Stimulated activated CD4-positive, alpha-beta T cell treated with anti-CD3 and anti-CD28 coated beads, Interleukin-1b, Interleukin-23, amount 100 ng/mL, for 1 hour (primary cell): Measurements from ENCODE around the gene RXFP4.
"Not testable (repeated sequence)": the region's sequence is repeated elsewhere in the genome, so short reads cannot be mapped to it uniquely, and the experiment has no call there.

ENCODE experiments used
- DNase-seq, 2 donors: peaks; one replicate each; pipeline ENCODE4 v3.0.0-alpha.2; 2020; ENCODE audit warnings: low read depth in 2 of 2

The RXFP4 gene

DNA sequence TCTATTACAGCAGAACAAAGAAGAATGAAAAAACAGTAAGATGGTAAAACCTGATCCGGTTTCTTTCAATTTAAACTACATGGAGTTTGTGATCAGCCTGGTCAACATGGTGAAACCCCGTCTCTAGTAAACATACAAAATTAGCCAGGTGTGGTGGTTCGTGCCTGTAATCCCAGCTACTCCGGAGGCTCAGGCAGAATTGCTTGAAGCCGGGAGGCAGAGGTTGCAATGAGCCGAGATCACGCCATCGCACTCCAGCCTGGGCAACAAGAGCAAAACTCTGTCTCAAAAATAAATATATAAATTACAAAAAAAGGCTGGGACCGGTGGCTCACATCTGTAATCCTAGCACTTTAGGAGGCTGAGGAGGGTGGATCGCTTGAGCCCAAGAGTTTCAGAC, 10.7 kb upstream of the RXFP4 start:
- DNase-seq, result not testable (repeated sequence)

DNA sequence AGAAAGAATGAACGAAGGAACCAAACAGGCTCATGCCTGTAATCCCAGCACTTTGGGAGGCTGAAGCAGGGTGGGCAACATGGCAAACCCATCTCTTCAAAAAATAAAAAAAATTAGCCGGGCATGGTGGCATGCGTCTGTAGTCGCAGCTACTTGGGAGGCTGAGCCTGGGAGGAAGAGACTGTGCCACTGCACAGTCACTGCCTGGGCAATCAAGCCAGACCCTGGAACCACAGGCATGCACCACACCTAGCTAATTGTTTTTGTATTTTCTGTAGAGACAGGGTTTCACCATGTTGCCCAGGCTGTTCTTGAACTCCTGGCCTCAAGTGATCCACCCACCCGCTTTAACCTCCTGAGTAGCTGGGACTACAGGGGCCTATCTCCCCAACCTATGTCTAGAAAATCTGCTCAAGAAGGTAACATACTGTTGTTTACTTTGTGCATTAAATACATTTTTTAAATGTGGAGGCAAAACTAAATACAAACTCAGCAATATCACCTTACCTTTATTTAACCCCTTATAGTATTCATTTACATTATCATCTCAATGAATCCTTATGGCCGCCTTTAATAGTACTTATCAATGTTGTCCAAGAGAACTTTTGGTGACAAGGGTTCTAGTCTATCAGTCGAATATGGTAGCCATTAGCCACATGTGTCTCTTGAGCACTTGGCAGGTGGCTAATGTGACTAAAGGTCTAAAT, 10.0 kb upstream of the RXFP4 start:
- DNase-seq, result no peak

DNA sequence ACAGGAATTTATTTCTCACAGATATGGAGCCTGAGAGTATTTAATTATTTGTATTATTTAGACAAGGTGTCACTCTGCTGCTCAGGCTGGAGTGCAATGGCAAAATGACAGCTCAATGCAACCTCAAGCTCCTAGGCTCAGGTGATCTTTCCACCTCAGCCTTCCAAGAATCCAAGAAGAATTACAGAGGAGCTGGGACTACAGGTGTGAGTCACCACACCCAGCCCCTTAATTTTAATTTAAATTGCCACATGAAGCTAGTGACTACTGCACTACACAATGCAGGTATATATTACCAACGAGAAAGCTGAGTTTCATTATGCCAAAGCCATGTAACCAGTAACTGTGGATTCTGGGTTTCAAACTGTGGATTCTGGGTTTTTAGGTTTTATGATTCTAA, 9.4 kb upstream of the RXFP4 start:
- DNase-seq, result no peak

DNA sequence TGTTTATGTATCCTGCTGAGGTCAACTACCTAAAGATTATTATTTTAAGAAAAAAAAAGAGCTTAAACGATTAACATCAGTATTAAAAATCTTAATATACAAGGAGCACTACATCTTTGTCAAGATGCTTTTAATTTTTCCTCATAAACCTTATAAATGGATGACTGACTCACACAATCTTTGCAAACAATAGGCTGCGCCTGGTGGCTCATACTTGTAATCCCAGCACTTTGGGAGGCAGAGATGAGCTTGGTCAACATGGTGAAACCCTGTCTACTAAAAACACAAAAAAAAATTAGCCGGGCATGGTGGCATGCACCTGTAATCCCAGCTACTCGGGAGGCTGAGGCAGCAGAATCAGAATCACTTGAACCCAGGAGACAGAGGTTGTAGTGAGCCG, 9.0 kb upstream of the RXFP4 start:
- DNase-seq, result no peak

DNA sequence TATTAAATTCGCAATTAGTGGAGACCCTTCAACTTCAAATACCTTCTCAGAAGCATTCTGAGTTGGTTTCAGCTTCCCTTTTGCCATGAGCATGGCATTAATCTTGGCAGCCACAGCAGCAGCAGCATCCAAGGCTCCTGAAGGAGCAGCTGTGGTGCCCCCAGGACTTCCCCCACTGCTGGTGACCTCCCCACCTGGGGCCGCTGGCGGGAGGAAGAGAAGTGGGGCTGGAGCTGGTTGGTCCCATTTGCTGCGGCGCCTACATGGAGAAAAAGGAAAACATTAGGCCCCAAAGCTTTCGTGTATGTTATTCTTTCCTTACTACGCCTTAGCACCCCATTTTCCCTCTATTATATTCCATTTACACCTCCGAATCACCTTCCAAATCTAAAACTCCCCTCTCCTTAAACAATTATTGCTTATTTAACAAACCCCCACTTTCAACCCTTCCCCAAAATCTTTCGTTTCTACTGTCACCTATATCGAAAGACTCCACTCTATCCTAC, 7.8 kb upstream of the RXFP4 start:
- DNase-seq, result no peak

DNA sequence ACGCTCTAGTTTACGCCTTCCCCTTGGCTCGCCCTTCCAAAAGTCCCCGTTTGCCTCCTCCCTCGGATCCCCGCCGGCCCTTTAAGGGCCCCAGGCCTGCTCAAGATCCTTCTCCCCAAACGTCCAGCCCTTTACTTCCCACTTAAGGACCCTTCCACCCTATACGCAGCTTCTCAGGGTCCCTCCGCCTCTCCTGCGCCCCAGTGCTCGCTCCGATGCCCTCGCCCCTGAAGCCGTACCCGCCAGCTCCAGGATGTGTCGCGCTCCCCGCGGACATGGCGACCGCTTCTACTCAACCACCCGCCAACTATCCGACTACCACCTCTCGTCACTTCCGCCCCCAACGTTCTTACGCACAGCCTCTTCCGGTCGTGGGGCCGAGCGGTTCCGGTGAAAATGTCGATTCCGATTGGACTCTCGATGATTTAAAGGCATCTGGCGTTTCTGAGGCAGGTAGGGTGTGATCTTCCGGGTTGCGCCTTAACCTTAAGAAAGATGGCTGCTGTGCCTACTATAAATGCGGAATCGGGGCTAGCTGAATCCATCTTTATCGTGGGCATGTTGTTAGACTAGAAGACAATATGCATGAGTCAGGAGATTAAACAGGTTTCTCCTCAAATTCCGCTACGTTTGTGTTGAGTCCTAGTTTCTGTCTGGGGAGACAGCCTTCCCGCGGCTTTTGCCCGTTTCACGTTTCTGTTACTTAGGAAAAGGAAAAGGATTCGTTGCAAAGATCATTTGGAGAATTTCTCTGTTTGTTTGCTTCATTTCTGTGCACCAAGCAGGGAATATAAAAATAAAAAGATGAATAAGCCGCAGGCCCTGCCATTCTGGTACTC, 7.1 kb upstream of the RXFP4 start, which contains the start of gene KHDC4:
Gene KHDC4, minus strand, starts transcription at position 317 of the 839 bp plus-strand sequence. Its CDS starts 40 bp downstream, at position 277.
- peak; percentile 65 to 85 for DNase-seq

DNA sequence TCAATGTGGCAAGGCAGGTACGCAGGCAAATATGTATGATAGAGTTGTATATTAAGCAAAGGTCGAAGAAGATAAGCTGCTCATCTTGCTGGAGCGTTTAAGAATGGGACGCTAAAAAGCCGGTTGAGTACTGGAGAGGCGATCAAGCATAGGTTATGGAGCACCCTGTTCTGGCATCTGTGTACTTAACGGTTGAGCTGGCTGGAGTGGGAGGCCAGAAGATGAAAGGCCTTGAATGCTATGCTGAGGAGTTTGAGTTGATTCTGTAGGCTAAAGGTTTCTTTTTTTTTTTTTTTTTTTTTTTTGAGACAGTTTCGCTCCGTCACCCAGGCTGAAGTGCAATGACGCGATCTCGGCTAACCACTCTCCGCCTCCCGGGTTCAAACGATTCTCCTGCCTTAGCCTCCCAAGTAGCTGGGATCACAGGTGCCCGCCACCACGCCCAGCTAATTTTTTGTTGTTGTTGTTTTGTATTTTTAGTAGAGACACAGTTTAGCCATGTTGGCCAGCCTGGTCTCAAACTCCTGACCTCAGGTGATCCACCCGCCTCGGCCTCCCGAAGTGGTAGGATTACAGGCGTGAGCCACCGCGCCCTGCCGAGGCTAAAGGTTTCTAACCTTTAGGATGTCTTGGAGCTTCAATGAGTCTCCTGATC, 6.4 kb upstream of the RXFP4 start:
- DNase-seq, result no peak

DNA sequence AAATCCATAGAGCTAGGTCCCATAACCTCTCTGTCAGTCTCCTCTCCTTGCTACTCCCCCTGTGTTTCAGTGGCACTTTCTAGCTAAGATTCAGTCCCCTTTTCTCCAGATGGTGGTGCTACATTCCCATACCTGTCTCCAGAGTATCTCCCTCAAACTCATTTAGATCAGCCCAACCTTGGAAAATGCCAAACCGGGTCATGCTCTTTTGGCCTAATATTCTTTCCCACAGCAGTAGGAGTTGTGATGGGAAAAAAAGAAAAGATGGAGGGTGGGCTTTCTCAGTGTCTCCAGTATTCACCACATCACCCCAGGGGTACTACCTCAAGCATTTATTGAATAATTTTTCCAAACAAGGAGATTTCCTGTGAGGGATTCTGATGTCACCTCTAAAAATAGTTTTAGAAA, 3.2 kb upstream of the RXFP4 start:
- no peak for DNase-seq

DNA sequence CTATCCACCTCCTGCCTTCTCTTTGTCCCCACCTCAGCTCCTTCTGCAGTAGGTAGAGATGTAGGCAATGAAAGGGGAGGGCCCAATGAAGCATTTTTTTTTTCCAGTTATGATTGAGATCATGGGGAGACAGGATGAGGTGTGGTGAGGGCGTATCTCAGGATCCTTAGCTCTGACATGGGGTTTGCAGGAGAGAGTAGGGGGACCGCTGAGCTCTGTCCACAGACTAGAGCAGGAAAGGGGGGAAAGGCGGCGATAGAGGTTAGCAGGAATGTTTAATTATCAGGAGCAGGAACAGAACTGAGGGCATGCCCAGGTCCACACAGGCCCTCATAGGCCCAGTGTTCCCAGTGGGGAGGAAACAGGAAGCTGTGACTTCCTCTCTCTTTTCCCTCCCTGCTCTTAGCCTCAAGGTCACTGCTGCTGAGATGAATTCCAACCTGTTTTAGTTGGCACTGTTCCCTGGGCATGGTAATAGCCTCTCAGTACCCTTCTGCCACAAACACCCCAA, 901 bp upstream of the RXFP4 start:
- DNase-seq, result no peak

DNA sequence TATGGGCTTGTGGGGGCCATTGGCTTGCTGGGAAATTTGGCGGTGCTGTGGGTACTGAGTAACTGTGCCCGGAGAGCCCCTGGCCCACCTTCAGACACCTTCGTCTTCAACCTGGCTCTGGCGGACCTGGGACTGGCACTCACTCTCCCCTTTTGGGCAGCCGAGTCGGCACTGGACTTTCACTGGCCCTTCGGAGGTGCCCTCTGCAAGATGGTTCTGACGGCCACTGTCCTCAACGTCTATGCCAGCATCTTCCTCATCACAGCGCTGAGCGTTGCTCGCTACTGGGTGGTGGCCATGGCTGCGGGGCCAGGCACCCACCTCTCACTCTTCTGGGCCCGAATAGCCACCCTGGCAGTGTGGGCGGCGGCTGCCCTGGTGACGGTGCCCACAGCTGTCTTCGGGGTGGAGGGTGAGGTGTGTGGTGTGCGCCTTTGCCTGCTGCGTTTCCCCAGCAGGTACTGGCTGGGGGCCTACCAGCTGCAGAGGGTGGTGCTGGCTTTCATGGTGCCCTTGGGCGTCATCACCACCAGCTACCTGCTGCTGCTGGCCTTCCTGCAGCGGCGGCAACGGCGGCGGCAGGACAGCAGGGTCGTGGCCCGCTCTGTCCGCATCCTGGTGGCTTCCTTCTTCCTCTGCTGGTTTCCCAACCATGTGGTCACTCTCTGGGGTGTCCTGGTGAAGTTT, 550 bp downstream of the RXFP4 start:
- DNase-seq, result no peak

DNA sequence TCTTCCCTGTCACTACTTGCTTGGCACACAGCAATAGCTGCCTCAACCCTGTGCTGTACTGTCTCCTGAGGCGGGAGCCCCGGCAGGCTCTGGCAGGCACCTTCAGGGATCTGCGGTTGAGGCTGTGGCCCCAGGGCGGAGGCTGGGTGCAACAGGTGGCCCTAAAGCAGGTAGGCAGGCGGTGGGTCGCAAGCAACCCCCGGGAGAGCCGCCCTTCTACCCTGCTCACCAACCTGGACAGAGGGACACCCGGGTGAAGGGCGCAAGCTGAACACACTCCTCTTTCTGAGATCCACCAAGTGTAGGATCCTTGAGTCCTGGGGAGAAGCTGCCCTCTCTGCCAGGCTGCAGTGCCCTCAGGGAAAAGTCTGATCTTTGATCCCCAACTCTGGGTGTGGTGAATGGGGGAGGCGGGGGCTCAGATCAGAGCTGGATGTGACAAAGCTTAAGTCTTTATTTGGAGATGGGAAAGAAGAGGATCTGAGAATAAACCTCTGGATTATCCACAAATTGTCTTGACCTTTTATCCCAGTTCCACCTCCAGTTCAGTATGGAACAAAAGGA, 1.2 kb downstream of the RXFP4 start:
- DNase-seq, result no peak

DNA sequence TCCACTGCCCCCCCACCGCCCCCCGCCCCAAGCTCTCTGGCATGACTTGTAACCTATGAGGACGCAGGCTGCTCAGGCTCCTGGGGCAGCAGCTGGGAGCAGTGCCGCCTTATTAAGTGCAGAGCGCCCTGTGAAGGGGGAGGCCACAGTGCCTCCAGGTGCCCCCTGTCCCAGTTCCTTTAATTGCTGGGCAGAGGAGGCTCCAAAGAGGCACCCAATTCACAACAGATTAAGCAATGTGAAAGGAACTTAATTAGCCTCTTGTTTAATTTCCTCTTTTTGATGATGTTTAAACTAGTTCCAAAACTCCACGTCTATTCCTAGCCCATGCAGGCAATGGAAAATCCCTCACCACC, 3.0 kb downstream of the RXFP4 start:
- DNase-seq, result no peak

DNA sequence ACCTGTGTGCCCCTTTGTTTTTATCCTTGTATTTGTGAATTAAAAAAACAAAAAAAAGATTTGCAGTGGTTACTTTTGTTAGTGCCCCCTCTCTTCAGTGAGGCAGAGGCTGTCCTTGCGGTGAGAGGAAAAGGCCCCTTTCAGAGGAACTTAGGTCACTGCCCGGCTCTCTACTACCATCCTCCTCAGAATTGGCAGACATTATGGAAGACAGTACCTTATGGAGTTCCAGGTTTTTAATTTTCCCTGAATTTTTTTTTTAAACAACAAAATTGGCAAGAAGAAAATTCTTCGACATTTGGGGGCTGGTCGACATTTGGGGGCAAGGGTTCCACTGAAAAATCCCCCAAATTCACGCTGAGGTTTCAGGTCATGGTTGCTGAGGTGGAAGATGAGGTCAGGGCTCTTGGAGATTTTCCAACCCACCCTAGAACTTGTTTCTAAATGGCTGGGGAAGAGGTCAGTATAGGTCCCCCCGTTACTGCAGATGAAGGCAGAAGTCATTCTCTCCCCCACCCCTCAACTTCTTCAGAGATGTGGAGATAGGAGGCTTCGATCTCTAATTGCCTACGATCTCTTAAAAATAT, 5.3 kb downstream of the RXFP4 start:
- DNase-seq, result no peak

DNA sequence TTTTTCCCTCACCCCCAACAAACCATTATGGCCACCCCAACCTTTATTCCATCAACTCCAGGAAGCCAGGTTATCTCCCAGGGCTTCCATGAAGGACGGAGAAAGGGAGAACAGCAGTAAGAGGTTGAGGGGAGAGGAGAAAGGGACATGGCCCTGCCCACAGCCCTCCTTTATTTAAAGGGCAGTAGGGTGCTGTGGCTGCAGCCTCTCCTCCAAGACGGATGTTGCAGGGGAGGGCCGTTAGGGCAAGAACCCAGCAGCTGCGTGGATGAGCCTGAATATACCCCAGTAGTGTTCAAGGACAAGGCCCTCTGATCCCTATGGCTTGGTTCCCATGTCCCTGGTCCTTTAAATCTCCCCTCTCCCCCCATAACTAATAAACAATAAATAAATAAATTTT, 5.9 kb downstream of the RXFP4 start:
- no peak for DNase-seq

DNA sequence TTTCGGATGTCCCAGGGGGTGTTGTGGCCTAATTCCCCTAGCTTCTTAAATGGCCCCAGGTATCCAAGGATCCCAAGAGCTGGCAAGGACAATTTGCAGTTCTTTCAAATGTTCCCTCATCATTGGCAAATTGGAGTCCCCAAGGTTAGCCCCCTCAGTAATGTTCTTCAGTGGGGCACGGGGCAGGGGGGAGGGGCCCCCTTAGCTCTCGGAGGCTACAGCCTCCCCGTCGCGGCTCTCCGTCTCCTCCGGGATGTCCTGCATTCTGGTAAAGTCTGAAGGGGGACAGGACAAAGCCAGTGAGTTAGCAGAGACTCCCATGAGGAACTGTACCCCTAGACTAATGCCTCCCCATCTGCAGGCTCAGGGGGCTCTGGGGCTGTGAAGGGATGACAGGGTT, 6.3 kb downstream of the RXFP4 start:
- no peak for DNase-seq

DNA sequence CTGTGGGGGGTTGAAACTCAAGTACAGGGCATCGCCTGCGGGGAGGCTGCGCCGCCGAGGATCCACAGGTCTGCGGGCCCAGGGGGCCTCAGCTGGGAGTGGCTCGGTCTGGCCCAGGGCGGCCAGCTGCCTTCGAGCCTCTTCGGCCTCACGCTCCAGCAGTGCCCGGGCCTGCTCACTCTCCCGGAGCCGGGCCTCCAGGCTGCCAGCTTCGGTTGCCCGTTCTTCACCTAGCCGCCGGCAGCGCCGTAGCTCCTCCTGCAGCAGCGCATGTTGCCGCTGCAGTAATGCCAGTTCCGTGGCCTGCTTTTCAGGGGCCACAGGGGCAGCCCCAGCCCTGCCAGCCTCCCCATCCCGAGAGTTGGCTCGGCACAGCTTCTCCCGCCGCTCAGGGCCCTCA, 9.4 kb downstream of the RXFP4 start:
- no peak for DNase-seq

DNA sequence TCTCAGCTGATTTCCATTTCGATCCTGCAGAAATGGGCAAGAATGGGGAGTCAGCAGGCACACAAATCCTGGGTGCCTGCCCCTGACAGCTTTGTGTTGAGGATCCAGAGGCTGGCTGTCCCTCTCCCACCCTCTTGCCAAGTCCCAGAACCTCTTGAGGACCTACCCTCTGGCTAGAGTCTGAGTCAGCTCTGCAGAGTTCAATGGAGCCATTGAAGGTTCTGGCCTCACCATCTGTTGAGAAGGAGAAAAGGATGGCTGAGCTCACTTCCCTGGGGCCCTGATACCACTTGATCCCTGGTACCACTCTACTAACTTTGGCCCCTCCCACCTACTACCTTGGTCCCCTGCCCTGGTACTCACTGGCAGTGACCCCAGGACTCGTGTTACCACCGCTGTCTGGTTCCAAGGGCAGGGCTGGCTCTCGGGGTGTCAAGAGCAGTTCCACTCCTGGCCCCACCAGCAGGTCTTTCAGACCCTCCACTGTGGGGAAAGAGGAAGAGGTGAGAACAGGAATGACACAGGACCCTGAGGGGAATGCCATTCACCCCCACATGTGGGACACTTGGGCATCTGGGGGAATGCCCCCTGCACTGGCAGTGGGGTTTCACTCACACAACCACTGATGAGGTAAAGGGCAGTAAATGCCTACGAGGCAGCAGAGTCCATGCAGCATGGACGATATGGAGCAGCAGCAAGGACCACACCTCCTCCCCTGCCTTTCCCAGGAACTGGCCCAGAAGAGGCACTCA, 10.5 kb downstream of the RXFP4 start:
- no peak for DNase-seq

DNA sequence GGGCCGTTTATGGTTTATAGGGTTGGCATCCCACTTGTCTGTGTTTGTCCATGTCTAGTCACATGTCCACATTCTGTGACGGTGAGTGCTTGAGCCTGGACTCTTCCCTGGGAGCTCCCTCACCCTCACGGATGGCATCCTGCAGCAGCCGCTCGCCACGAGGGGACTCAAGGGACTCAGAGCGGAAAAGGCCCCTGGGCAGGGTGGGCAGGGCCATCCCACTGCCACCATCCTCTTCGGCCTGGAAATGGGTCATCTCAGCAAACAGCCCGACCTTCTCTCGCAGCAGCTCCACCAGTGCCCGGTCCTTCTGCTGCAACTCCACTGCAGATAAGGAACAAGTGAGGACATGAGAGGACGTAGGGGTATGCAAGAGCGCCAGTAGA, 11.1 kb downstream of the RXFP4 start:
- no peak for DNase-seq

DNA sequence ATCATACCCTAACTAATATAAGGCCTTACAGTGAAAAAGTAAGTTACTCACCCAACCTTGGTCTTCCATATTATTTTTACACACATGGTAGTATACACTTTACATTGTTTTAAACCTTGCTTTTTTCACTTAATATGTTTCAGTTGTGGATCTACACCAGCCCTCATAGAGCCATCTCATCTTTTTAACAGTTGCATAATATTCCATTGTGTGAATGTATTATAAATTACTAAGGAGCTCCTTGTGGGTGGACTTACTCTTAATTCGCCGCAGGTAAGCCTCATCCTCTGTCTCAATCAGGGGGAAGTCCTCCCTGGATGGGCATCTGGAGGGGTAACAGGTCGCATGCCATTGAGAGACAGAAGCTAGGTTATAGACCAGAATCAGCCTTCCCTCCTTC, 13.2 kb downstream of the RXFP4 start:
- no peak for DNase-seq

DNA sequence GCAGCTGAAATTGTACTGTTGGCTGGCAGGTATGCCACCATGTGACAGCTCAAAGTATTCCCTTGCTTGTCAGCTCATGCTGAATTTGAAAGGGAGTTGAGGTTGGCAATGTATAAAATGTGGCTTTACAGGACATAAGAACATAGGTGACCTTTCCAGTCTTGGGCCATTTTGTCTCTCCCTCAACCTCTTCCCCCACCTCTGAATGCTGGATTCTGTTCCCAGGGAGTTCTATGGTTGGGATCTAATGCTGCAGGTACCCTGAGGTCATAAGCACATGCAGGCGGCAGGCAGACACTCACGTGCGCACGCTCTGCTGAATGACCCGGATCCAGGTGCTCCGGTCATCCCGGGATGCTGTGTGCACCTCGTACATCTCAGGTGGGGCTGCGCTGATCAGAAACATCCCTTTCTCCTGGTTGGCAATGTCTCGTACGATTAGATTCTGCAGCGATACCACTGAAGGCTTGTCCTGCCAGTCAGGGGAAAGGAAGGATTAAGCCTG, 16.0 kb downstream of the RXFP4 start:
- DNase-seq, result no peak
